GM10248 (cell line): ENCODE measurements around the gene CRABP2.

ENCODE experiments used
- CTCF ChIA-PET: fragments of 300-600 bp; sonication (Branson Sonifier 250); formaldehyde crosslinking; extraction: SDS; loops from one replicate; lab custom pipeline; 2021; ENCODE audit warnings: antibody characterized with exemption; lab: Yijun Ruan, JAX
- POLR2A ChIA-PET: fragments of 350-650 bp; sonication (Branson Sonifier 250); formaldehyde crosslinking; extraction: SDS; loops from one replicate; lab custom pipeline; 2020; ENCODE audit warnings: antibody characterized with exemption; lab: Yijun Ruan, JAX
- DNase-seq: peaks from one replicate; pipeline ENCODE4 v3.0.0; 2012; ENCODE audit errors: extremely low spot score
- TF ChIP-seq, protein P1 (sequence below): IDR thresholded peaks from 2 replicates; pipeline ENCODE4 v1.5.1; 2012; ENCODE audit warnings: mild to moderate bottlenecking, low read depth; ENCODE audit errors: extremely low read depth, missing control alignments, control extremely low read depth

Gene CRABP2

DNA sequence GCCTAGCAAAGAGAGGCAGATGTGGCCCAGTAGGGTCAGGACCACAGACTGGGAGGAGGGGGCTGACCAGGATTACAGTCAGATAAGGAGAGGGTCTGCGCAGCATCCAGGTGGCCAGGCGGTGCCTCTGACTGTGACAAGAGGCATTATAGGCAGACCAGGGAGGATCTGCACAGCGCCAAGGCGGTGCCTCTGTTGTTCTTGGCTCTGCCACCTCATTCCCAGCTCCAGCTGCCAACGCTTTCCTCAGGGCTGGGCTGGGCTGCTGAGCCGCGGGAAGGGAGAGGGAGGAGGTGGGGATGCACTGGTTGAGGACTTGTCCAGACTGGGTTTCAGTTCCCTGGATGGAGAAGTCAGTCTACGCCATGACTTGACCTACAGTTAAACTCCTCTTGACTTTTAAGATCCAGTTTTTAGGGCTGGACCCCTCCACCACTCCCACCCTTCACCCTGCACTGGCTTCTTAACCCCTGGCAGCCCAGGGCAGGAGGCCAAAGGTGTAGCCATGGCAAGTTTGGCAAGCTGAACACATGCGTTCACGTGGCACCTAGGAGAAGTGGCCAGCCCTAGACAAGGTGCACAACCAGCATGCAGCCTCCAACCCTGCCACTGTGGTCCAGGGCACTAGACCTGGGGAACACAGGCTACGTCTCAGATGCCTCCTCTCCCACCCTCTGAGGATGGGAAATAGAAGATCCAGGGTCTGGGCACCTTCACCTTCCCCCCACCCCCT, 4.5 kb upstream of the CRABP2 start:
- ChIA-PET POLR2A (no interaction called here), CTCF (interaction anchor here (7.0 to 27.7 kb wide), 4 partner anchors 17 to 51 kb away, joined by 69 to 597 read pairs (median 116); partner anchors contain the start of genes ISG20L2, METTL25B and NES)
- TF ChIP-seq, protein P1, sequence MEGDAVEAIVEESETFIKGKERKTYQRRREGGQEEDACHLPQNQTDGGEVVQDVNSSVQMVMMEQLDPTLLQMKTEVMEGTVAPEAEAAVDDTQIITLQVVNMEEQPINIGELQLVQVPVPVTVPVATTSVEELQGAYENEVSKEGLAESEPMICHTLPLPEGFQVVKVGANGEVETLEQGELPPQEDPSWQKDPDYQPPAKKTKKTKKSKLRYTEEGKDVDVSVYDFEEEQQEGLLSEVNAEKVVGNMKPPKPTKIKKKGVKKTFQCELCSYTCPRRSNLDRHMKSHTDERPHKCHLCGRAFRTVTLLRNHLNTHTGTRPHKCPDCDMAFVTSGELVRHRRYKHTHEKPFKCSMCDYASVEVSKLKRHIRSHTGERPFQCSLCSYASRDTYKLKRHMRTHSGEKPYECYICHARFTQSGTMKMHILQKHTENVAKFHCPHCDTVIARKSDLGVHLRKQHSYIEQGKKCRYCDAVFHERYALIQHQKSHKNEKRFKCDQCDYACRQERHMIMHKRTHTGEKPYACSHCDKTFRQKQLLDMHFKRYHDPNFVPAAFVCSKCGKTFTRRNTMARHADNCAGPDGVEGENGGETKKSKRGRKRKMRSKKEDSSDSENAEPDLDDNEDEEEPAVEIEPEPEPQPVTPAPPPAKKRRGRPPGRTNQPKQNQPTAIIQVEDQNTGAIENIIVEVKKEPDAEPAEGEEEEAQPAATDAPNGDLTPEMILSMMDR = no peak
- no peak for DNase-seq

GRCh38 chr1:156709031-156709430, 3.6 kb upstream of the CRABP2 start:
- no peak for DNase-seq
- POLR2A ChIA-PET = no interaction called here
- TF ChIP-seq, protein P1 = no peak
- CTCF ChIA-PET = interaction anchor here (0.9 to 27.7 kb wide), 5 partner anchors 18 to 151 kb away, joined by 3 to 597 read pairs (median 69); partner anchors contain the start of genes ISG20L2, METTL25B and NES

DNA sequence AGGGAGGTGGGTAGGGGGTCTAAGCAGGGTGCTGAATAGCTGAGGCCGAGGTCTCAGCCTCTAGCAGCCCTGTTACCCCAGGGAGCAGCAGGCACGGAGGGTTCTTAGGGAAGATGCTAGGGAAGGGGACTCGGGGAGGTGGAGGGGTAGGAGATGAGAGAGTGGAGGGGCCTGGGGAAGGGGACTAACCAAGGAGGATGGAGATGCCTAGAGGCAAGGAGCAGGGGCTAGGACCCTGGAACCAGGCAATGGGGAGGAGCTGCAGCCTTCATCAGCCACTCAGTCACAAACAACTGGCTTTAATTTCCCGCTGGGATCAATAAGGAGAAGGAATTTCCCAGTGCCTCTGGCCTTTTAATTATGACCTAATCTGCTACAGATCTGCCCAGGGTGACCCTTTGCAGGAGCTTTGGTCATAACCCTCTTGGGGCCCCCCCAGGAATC, 2.9 kb upstream of the CRABP2 start:
- TF ChIP-seq, protein P1 = no peak
- ChIA-PET POLR2A (no interaction called here), CTCF (interaction anchor here (0.9 to 27.7 kb wide), 5 partner anchors 18 to 152 kb away, joined by 3 to 597 read pairs (median 69); partner anchors contain the start of genes ISG20L2, METTL25B and NES)
- DNase-seq = no peak

DNA sequence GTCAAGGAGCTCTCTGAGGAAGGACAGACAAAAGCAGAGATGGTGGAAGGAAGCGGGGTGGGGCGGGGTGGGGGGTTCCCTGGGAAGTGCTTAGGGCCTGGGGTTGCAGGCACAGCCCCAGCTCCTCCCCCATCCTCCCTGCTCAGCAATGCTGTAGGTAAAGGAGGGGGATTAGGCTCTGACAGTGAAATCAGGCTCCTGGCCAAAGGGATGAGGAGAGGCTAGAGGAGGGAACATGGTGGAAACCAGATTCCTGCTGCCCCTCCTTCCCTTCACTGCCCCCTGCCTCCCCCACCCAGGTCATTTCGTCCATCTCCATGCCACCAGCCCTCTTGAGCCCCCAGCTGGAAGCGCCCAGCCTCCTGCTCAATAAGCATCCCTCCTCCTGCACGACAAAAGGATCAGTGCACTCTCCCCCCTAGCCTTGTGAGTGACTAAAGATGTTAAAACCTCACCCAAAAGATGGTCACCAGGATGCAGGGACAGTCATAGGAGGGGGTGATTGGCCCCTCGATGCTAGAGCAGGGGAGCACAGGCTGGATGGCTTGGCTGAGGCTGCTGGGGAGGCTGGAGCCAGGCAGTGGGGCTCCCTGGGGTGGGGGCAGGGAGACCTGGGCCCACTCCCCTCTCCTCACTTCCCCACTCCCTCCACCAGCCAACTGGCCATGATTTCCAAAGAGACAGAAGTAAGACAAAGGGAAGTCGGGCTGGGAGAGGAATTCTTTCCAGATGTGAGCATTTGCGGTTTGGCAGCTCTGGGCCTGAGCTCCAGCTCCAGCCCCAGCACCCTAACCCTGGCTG, 2.2 kb upstream of the CRABP2 start:
- ChIA-PET POLR2A (interaction anchor here (0.7 kb wide), 1 partner anchor 15 kb away, joined by 3 read pairs; no protein-coding TSS in a partner anchor), CTCF (interaction anchor here (1.5 to 27.7 kb wide), 12 partner anchors 9 to 183 kb away, joined by 4 to 597 read pairs (median 26); partner anchors contain the start of genes INSRR, ISG20L2, METTL25B and NES)
- DNase-seq = no peak
- TF ChIP-seq, protein P1 = no peak

DNA sequence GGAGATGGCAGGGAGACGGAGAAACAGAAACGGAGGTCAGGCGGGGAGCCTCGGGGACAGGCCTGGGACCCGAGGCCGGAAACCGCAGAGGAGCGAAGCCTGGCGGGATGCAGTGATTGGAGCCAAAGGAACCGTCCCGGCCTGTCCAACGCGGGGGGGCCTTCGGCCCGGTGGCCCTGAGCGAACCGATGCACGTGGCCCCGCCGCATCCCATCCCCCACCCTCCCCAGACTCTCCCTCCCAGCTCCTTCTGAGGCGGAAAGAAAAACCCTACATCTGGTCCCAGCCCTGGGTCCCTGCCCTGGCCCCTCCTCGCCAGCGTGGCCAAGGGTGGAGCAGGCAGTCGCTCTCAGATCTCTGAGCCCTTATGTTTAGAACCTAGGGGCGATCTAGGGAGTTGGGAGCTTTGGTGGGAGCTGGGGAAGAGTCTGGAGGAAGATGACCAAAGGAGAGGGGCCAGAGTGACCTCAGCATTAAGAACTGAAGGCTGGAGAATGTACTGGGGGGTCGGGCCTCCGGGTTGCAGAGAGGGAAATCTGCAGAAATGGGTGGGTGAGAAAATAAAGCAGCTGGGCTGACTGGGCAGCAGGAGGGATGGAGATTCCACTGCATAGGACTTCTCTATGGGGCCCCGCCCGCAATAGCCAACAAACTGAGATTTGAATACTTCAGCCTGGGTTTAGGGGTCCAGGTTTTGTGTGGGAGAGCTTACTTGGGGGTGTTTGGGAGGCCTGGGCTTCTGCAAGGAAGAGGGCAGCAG, 1.5 kb upstream of the CRABP2 start:
- TF ChIP-seq, protein P1 = no peak
- CTCF ChIA-PET = interaction anchor here (0.7 to 27.7 kb wide), 25 partner anchors 9 to 184 kb away, joined by 3 to 597 read pairs (median 5); partner anchors contain the start of genes HAPLN2, INSRR, ISG20L2 and METTL25B
- no peak for DNase-seq
- POLR2A ChIA-PET = interaction anchor here (0.7 kb wide), 1 partner anchor 16 kb away, joined by 3 read pairs; no protein-coding TSS in a partner anchor
